Cardiac muscle cell (in vitro differentiated cells and primary cell): ENCODE measurements around the gene ZNF462. TPM values are rescaled to one million over a fixed set of nuclear protein-coding genes. Genes with fewer than 3 reads are reported as not detected.

Experiments
- DNase-seq, 2 donors: peaks; one replicate each; pipeline versions ENCODE4 v3.0.0 to v3.0.0-alpha.2; 2010 to 2017; ENCODE audit warnings: low read depth in 1 of 2, low spot score in 1 of 2
- H3K27ac ChIP-seq: fragments of 200-600 bp; sonication (generic); 2 replicates; pipeline ENCODE4 v1.5.1; 2016
- H3K27me3 ChIP-seq: fragments of 200-600 bp; sonication (generic); 2 replicates; pipeline ENCODE4 v1.6.0; 2016; ENCODE audit warnings: control low read depth
- H3K36me3 ChIP-seq: fragments of 200-600 bp; sonication (generic); 2 replicates; pipeline ENCODE4 v1.5.1; 2016; ENCODE audit warnings: control low read depth
- H3K4me1 ChIP-seq: fragments of 200-600 bp; sonication (generic); 2 replicates; pipeline ENCODE4 v1.8.1; 2017; ENCODE audit warnings: low read depth, mild to moderate bottlenecking, mixed run types
- H3K4me3 ChIP-seq: fragments of 200-600 bp; sonication (generic); 2 replicates; pipeline ENCODE4 v1.5.1; 2016; ENCODE audit warnings: mild to moderate bottlenecking
- H3K9me3 ChIP-seq: fragments of 200-600 bp; sonication (generic); 2 replicates; pipeline ENCODE4 v1.5.1; 2017; ENCODE audit warnings: low read depth, mild to moderate bottlenecking, control low read depth
- polyA plus RNA-seq: library from polyadenylated mRNA; unstranded; fragments of >200 nt; fragmentation: Nextera tagmentation; extraction: Ambion mirVana; gene quantifications from 2 replicates; pipeline ENCODE4 v1.2.1, GENCODE V29; 2016
- total RNA-seq: library from RNA; depleted of rRNA; stranded (reverse); fragments of >200 nt; gene quantifications from 2 replicates; pipeline ENCODE4 v1.2.3, GENCODE V29; 2016
- TF ChIP-seq, protein P1 (sequence below): IDR thresholded peaks from 2 replicates; pipeline ENCODE4 v1.5.1; 2012; ENCODE audit warnings: low read depth, mild to moderate bottlenecking, low read length

The ZNF462 gene, protein sequence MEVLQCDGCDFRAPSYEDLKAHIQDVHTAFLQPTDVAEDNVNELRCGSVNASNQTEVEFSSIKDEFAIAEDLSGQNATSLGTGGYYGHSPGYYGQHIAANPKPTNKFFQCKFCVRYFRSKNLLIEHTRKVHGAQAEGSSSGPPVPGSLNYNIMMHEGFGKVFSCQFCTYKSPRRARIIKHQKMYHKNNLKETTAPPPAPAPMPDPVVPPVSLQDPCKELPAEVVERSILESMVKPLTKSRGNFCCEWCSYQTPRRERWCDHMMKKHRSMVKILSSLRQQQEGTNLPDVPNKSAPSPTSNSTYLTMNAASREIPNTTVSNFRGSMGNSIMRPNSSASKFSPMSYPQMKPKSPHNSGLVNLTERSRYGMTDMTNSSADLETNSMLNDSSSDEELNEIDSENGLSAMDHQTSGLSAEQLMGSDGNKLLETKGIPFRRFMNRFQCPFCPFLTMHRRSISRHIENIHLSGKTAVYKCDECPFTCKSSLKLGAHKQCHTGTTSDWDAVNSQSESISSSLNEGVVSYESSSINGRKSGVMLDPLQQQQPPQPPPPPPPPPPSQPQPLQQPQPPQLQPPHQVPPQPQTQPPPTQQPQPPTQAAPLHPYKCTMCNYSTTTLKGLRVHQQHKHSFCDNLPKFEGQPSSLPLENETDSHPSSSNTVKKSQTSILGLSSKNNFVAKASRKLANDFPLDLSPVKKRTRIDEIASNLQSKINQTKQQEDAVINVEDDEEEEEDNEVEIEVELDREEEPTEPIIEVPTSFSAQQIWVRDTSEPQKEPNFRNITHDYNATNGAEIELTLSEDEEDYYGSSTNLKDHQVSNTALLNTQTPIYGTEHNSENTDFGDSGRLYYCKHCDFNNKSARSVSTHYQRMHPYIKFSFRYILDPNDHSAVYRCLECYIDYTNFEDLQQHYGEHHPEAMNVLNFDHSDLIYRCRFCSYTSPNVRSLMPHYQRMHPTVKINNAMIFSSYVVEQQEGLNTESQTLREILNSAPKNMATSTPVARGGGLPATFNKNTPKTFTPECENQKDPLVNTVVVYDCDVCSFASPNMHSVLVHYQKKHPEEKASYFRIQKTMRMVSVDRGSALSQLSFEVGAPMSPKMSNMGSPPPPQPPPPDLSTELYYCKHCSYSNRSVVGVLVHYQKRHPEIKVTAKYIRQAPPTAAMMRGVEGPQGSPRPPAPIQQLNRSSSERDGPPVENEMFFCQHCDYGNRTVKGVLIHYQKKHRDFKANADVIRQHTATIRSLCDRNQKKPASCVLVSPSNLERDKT (N-terminal part only)
- total RNA-seq (28.9 and 36.8 TPM in 2 replicates), polyA plus RNA-seq (11.4 and 12.7 TPM in 2 replicates)

DNA sequence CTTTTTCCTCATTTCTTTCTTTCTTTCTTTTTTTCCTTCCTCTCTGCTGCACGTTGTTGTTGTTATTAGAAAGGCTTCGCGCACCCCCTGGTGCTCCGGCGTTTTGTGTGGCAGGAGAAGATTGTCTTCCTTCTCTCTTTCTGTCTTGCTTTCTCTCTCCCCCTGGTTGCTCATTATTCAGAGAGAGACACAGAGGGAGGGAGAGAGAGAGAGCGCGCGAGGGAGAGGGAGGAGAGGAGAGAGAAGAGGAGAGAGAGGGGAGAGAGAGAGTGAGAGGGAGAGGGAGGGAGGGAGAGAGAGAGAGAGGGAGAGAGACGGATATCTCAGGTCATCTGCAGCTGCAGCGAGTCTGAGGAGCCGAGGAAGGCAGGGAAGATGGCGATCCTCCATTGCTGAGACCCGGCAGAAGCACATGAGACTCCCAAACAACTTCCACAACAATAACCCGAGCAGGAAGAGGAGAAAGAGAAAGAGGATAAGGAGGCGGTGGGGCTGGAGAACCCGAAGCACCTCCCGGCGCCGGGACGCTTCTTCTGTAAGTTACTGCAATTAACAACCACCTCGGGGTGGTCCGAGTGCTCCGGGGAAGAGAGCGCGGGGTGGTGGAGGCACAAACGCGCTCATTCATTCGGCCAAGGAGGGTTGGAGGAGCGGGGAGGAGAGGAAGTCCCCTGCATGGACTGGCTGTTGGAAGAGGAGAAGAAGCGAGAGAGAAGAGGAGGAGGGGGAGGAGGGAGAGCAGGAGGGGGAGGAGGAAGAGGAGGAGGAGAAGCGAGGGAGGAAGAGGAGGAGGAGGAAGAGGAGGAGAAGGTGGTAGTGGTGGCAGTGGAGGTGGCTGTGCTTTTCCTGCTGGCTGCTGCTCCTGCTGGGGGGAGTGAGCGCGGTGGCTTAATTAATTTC, at the start of gene ZNF462:
Gene ZNF462, plus strand, starts transcription at position 346 of the 900 bp plus-strand sequence. CDS start 60,218 bp downstream, outside the sequence.
- TF ChIP-seq, protein P1, sequence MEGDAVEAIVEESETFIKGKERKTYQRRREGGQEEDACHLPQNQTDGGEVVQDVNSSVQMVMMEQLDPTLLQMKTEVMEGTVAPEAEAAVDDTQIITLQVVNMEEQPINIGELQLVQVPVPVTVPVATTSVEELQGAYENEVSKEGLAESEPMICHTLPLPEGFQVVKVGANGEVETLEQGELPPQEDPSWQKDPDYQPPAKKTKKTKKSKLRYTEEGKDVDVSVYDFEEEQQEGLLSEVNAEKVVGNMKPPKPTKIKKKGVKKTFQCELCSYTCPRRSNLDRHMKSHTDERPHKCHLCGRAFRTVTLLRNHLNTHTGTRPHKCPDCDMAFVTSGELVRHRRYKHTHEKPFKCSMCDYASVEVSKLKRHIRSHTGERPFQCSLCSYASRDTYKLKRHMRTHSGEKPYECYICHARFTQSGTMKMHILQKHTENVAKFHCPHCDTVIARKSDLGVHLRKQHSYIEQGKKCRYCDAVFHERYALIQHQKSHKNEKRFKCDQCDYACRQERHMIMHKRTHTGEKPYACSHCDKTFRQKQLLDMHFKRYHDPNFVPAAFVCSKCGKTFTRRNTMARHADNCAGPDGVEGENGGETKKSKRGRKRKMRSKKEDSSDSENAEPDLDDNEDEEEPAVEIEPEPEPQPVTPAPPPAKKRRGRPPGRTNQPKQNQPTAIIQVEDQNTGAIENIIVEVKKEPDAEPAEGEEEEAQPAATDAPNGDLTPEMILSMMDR = peak; percentile 47
- no peaks in the 10 kb centered on the region for H3K36me3 ChIP-seq
- H3K27ac ChIP-seq = peak within 1 kb of the TSS; percentile 53
- H3K4me3 ChIP-seq = peak within 1 kb of the TSS; percentile 61
- H3K27me3 ChIP-seq = no peaks in the 10 kb centered on the region
- peaks cover 9% of the 10 kb centered on the region for H3K4me1 ChIP-seq
- H3K9me3 ChIP-seq = no peaks in the 10 kb centered on the region
- DNase-seq = peak; percentile 66 to 76

DNA sequence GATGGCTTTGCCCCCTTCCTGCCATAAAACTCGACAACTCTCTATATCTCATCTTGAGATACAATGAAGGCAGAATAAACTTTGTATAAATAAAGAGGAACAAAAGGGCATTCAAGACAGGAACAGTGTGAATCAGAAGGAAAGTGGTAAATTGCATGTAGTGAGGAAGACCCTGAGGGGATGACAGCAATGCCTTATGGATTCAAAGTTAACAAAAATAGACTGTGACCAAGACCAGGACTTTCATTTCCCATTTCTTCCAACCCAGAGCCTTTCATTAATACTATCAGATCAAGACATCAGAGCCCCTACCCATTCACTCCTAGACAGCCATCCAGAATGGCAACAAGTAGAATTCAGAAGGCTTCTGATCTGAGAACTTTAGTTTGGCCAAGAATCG, 46.4 kb upstream of the ZNF462 start:
- H3K9me3 ChIP-seq = no peaks in the 10 kb centered on the region
- H3K27ac ChIP-seq = no peak overlapping the region
- no peaks in the 10 kb centered on the region for H3K27me3 ChIP-seq
- TF ChIP-seq, protein P1 = no peak
- DNase-seq = no peak
- no peaks in the 10 kb centered on the region for H3K36me3 ChIP-seq
- H3K4me3 ChIP-seq = no peak overlapping the region
- no peaks in the 10 kb centered on the region for H3K4me1 ChIP-seq

DNA sequence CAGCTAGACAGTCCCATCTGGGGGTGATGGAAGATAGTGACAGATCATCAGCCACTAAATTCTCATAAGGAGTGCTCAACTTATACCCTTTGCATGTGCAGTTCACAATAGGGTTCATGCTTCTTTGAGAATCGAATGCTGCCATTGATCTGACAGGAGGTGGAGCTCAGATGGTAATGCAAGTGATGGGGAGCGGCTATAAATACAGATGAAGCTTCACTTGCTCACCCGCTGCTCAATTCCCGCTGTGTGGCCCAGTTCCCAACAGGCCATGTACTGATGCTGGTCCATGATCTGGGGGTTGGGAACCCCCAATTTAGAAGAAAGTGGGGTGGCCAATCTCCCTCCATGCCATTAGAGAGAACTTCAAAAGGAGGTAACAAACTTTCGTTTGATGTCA, 44.9 kb upstream of the ZNF462 start:
- Histone ChIP-seq H3K4me3 (no peak overlapping the region), H3K27ac (no peak overlapping the region), H3K36me3 (no peaks in the 10 kb centered on the region), H3K4me1 (no peaks in the 10 kb centered on the region), H3K27me3 (no peaks in the 10 kb centered on the region), H3K9me3 (no peaks in the 10 kb centered on the region)
- TF ChIP-seq, protein P1 = no peak
- DNase-seq = no peak

DNA sequence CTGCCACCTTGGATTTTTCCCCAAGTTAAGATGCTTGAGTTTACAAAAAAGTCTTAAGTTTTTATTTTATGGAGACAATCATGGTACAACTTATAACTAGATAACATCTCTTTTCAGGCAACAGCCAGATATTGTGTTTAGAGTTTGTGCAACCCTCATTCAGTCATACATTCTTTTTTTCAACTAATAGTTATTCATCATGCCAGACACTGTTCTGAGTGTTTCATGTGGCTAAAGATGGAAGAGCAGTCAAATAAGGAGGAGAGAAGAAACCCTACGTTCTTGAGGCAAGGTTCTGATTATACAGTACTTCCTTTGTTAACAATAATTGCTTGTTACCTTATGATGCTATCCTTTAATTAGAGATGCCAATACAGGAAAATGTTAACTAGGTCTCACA, 42.1 kb upstream of the ZNF462 start:
- TF ChIP-seq, protein P1 = no peak
- H3K36me3 ChIP-seq = no peaks in the 10 kb centered on the region
- H3K4me1 ChIP-seq = no peaks in the 10 kb centered on the region
- no peak overlapping the region for H3K27ac ChIP-seq
- DNase-seq = no peak
- no peaks in the 10 kb centered on the region for H3K27me3 ChIP-seq
- H3K4me3 ChIP-seq = no peak overlapping the region
- H3K9me3 ChIP-seq = no peaks in the 10 kb centered on the region
